GM19397 (cell line): ENCODE results near the gene TMEM14B.
"Not testable (repeated sequence)": the region's sequence is repeated elsewhere in the genome, so short reads cannot be mapped to it uniquely, and the experiment has no call there.

Experiments used
- ATAC-seq: cut with Tn5 transposase; IDR thresholded peaks from one replicate; pipeline ENCODE4 v1.9.1; 2021; ENCODE audit warnings: mild to moderate bottlenecking, moderate library complexity; ENCODE audit not compliant: unreplicated experiment

TMEM14B gene

GRCh38 chr6:10745116-10745515, 2.5 kb upstream of the TMEM14B start:
- no peak for ATAC-seq

- no peak for ATAC-seq
Measured at GRCh38 chr6:10746915-10747250, 722 bp upstream of the TMEM14B start.

- ATAC-seq = no peak
Measured at GRCh38 chr6:10749734-10750133, 2.1 kb downstream of the TMEM14B start.

GRCh38 chr6:10750568-10750967, 3.0 kb downstream of the TMEM14B start:
- ATAC-seq = not testable (repeated sequence)

- ATAC-seq = not testable (repeated sequence)
Measured at GRCh38 chr6:10751757-10752156, 4.2 kb downstream of the TMEM14B start.

- ATAC-seq = no peak
Measured at GRCh38 chr6:10756085-10756484, 8.5 kb downstream of the TMEM14B start.

GRCh38 chr6:10759312-10759839, 11.8 kb downstream of the TMEM14B start:
- ATAC-seq = no peak

GRCh38 chr6:10759884-10760329, 12.3 kb downstream of the TMEM14B start:
- no peak for ATAC-seq

GRCh38 chr6:10763006-10763405, 15.4 kb downstream of the TMEM14B start:
- no peak for ATAC-seq

GRCh38 chr6:10769419-10769818, 21.8 kb downstream of the TMEM14B start:
- ATAC-seq = no peak

GRCh38 chr6:10771371-10771894, 23.8 kb downstream of the TMEM14B start:
- no peak for ATAC-seq

- no peak for ATAC-seq
Measured at GRCh38 chr6:10778230-10778629, 30.6 kb downstream of the TMEM14B start.

- ATAC-seq = no peak
Measured at GRCh38 chr6:10779076-10779475, 31.5 kb downstream of the TMEM14B start.

- ATAC-seq = no peak
Measured at GRCh38 chr6:10791673-10792072, 44.1 kb downstream of the TMEM14B start.

GRCh38 chr6:10792101-10792500, 44.5 kb downstream of the TMEM14B start:
- ATAC-seq = no peak

- ATAC-seq = no peak
Measured at GRCh38 chr6:10793035-10793434, 45.4 kb downstream of the TMEM14B start.

- no peak for ATAC-seq
Measured at GRCh38 chr6:10793695-10794094, 46.1 kb downstream of the TMEM14B start.

- ATAC-seq = no peak
Measured at GRCh38 chr6:10794239-10794638, 46.6 kb downstream of the TMEM14B start.

- ATAC-seq = no peak
Measured at GRCh38 chr6:10800810-10801209, 53.2 kb downstream of the TMEM14B start.

- ATAC-seq = no peak
Measured at GRCh38 chr6:10801224-10801848, 53.7 kb downstream of the TMEM14B start.
